Activated CD4-positive, alpha-beta T cell treated with anti-CD3 and anti-CD28 coated beads, Interleukin-2, amount 50 U/mL, for 16 hours (primary cell): ENCODE results near the gene PRDM2.
A peak's percentile ranks its signal among the peaks of the same experiment; 100 is the strongest.
"Not testable (repeated sequence)": the region's sequence is repeated elsewhere in the genome, so short reads cannot be mapped to it uniquely, and the experiment has no call there.

Experiments
- DNase-seq: peaks from one replicate; pipeline ENCODE4 v3.0.0-alpha.2; 2020

Gene PRDM2, protein sequence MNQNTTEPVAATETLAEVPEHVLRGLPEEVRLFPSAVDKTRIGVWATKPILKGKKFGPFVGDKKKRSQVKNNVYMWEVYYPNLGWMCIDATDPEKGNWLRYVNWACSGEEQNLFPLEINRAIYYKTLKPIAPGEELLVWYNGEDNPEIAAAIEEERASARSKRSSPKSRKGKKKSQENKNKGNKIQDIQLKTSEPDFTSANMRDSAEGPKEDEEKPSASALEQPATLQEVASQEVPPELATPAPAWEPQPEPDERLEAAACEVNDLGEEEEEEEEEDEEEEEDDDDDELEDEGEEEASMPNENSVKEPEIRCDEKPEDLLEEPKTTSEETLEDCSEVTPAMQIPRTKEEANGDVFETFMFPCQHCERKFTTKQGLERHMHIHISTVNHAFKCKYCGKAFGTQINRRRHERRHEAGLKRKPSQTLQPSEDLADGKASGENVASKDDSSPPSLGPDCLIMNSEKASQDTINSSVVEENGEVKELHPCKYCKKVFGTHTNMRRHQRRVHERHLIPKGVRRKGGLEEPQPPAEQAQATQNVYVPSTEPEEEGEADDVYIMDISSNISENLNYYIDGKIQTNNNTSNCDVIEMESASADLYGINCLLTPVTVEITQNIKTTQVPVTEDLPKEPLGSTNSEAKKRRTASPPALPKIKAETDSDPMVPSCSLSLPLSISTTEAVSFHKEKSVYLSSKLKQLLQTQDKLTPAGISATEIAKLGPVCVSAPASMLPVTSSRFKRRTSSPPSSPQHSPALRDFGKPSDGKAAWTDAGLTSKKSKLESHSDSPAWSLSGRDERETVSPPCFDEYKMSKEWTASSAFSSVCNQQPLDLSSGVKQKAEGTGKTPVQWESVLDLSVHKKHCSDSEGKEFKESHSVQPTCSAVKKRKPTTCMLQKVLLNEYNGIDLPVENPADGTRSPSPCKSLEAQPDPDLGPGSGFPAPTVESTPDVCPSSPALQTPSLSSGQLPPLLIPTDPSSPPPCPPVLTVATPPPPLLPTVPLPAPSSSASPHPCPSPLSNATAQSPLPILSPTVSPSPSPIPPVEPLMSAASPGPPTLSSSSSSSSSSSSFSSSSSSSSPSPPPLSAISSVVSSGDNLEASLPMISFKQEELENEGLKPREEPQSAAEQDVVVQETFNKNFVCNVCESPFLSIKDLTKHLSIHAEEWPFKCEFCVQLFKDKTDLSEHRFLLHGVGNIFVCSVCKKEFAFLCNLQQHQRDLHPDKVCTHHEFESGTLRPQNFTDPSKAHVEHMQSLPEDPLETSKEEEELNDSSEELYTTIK (N-terminal part only)

DNA sequence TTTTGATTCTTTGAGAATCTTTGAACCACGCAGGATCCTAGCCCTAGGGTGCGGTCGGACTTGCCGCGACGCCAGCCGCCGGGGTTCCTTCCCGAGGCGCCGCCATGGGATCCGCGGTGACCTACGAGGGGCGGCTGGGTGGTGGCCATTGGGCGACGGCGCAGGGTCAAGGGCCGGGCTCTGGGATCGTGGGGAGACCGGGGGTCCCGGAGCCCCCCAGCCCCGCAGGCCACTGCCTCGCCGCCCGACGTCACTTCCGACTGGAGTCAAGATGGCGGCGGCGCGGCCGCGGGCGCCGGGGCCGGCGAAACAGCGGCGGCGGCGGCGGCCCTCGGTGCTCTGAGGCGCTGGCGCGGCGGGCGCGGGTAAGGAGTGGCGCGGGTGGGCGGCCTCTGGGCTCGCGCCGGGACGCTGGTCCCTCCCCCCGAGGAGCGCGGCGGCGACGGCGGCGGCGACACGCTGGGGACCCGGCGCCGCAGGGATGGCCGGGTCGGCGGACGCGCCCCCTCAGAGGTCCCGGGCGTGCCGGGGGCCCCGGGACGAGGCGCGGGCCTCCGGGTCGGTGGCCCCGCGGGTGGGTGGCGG is at the start of gene PRDM2:
TSS of gene PRDM2 (plus strand) at position 253 of the 585 bp plus-strand sequence. CDS start 15,418 bp downstream, outside the sequence.
- DNase-seq: peak; percentile 49

DNA sequence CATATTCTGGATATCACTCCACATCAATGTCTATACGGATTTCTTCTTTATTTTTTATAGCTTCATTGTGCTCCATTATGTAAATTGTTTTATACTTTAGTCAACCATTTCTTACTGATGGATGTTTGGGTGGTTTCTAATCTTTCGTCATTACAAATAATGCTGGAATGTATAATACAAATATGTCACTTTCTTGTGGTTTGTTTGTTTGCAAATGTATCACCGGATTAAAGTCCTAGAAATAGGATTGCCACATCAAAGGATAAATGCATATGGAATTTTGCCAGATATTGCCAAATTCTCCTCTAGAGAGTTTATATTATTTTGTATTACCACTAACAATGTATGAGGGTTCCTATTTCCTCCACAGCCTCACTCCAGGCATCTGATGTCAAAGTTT is 48.7 kb upstream of the PRDM2 start:
- DNase-seq: no peak

DNA sequence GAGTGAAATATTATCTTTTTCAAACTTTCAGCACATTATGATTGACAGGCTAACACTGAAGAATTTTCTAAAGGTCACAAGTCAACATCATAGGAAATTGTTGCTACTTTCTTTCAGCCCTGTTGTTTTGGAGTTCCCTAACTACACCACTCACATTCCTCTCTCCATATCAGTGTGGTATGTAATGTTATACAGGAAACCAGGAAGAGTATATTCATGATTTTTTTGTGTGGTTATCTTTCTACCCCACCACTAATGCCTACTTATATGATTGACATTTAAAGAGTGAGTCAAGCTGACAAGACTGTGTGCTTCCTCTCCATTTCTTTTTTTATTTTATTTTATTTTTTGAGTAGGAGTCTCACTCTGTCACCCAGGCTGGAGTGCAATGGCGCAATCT is 47.8 kb upstream of the PRDM2 start:
- no peak for DNase-seq

DNA sequence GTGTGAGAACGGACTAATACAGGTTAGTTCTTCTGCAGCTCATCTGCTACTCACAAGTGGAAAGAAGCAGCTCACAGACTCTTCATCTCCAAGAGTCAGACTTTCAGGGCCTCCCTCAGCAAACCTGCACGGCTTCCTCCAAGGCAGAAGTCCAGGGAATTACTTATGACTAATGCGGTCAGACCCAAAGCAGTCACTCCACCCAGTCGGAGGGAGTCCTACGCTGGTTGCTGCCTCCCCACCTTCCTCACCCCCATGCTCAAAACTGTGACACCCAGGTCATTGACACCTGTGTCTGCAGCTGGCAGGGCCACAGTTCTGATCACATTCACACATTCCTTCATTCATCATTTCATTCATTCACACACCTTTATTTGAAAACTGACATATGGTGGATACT is 38.4 kb upstream of the PRDM2 start:
- no peak for DNase-seq

DNA sequence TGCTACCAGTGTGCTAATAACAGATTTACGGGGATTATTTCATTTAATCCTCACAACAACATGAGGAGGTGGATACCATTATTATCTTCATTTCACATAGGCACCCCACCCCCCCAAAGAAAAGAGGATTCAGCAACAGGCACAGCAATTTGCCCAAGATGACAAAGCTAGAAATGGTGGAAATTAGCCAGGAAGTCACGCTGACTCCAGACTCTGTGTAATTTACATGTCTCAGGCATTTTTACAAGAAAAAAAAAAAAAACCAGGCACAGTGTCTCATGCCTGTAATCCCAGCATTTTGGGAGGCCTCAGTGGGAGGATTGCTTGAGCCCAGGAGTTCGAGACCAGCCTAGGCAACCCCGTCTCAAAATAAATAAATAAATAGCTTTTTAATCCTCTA is 37.5 kb upstream of the PRDM2 start:
- no peak for DNase-seq

DNA sequence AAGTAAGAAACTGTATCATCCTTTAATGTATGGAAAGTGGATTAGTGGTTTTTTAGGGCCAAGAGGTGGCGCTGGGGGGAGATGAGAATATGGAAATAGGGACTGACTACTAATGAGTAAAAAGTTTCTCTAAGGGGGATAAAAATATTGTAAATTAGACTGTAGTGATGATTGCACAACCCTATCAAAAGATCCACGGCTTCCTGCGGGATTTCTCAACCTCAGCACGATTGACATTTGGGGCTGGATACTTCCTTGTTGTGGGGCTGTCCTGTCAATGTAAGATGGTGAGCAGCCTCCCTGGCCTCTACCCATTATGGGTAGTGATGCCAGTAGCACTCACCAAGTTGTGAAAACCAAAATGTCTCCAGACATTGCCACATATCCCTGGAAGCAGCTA is 36.0 kb upstream of the PRDM2 start:
- no peak for DNase-seq

DNA sequence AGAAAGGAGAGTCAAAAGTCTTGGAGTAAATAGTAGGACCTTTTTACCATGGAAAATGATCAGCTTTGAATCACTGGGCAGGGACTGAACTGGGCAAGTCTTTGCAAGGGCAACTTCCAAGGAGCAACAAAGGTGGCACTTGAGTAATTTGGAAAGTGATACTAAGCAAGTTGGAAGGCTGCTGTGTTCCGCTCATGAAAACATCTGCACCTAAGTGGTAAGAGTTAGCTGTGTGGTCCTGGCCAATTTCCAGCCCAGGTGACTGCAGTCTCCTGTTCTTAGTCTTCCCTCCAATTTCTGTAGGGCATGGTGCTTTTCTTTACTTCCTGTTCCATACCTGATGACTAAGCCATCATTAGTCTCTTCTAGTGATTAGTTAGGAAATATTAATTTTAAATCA is 35.5 kb upstream of the PRDM2 start:
- peak; percentile 8 for DNase-seq

DNA sequence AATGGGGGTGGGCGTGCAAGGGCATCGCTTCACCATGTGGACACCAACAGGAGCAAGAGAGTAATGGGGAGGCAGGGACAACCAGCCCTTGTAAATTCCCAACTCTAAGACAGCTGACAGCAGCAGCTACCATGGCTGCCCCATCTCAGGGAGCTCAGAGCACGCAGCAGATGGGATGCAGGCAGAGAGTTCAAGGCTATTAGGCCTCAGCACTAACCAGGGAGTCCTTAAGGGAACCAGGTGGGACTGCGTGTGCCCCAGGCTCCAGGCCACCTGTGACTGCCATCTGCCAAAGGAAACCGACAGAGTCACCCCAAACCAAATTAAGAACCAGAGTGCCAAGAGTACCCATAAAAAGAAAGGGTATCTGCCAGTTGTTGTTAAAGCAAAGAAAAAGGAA is 33.7 kb upstream of the PRDM2 start:
- no peak for DNase-seq

DNA sequence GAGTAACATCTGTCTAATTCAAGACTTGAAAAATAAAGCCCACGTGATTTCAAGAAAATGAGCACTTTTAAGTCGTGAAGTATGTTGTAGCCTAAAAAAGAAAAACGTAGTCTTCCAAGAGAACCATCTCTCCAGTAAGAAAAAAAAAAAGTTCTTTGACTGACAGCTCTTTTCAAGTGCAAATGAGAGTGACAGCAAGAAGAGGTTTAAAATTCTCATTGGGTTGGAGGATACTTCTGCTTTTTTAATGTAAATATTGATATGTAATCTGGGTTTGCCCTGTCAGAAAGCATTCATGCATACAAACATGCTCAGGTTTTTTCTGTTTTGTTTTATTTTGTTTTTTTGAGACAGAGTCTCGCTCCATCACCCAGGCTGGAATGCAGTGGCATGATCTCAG is 32.3 kb upstream of the PRDM2 start:
- no peak for DNase-seq

DNA sequence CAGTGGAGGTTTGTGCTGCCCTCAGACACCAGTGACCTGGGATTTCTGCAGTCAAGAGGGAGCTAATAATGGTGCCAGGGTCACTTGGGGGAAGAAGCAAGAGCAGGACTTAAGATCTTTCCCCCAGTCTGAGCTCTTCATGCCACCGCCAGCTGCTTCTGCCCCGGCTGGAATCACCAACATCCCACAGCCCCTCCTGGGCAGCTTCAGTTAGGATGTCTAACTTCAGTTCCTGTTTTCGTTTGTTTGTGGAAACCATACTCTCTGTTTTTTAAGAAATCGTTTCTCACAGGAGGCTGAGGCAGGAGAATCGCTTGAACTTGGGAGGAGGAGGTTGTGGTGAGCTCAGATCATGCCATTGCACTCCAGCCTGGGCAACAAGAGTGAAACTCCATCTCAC is 25.6 kb upstream of the PRDM2 start:
- DNase-seq: no peak

DNA sequence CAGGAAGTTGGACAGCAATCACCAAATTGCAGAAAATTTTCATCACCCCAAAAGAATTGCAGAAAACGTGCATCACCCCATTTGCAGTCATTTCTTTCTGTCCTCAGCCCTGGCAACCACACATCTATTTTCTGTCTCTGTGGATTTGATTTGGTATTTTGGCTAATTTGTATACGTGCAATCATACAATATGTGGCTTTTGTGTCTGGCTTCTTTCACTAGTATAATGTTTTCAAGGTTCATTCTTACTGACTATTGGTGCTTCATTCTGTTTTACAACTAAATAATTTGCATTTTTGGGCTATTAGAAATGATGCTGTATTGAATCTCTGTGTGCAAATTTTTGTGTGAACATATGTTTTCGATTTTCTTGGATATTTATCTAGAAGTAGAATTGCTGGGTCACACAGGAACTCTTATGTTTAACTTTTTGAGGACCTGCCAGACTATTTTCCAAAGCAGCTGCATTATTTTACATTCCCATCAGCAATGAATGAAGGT is 24.8 kb upstream of the PRDM2 start:
- DNase-seq: no peak

DNA sequence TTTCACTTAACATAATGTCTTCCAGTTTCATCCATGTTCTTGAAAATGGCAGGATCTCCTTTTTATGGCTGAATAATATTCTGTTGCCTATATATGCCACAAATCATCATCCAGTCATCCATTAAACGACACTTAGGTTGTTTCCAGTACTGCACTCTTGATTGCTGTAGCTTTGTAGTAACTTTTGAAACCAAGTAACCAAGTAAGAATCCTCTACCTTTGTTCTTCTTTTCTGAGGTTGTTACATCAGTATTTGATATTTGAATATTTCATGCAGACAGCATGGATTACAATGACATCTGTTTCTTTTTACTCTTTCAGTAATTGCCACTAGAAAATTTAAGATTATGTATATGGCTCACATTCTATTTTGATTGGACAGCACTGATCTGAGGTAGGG is 22.1 kb upstream of the PRDM2 start:
- DNase-seq: no peak

DNA sequence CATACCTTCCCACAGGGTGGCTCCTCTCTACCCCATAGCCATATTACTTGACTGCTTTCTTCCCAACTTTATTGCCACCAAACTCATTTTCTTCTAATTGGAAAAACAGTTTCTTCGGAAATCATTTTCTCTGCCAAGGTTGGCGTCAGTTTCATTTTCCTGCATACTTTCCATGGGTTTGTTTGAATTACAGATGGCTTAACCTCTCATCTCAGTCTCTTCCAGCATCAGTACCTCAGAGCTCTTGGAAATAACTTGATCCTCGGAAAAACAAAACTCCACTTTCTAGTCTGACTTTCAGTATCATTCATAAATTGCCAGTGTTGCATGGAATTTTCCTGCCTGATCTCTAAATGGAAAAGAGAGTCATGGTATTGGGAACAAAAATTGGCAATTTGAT is 20.3 kb upstream of the PRDM2 start:
- no peak for DNase-seq

DNA sequence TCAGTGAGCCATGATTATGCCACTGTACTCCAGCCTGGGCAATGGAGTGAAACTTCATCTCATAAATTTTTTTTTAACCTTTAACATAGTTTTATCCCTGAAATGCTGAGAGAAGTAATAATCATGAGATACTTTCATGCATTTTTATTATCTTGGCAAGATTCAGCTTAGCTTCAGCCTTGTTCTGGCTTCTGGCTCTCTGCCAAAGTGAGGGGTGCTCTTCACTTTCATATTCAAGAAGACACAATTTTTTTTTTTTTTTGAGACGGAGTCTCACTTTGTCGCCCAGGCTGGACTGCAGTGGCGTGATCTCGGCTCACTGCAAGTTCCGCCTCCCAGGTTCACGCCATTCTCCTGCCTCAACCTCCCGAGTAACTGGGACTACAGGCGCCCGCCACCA is 19.4 kb upstream of the PRDM2 start:
- not testable (repeated sequence) for DNase-seq

DNA sequence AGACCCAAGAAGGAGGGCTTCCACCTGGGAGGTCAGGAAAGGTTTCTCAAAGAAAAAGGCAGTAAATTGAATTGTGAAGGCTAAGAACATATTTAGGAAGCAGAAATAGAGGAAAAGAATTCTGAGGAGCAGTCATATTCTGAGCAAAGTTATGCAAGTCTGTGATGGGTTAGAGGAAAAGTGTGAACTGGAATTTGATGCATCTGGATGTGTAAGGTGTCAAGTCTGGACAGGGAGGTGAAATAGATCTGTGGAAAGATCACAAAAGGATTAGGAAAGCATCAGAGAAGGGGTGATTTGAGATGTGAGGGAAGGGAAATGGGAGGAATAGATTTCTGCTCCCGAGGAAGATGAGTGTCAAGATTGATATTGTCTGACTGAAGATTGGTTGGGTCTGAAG is 18.1 kb upstream of the PRDM2 start:
- no peak for DNase-seq

DNA sequence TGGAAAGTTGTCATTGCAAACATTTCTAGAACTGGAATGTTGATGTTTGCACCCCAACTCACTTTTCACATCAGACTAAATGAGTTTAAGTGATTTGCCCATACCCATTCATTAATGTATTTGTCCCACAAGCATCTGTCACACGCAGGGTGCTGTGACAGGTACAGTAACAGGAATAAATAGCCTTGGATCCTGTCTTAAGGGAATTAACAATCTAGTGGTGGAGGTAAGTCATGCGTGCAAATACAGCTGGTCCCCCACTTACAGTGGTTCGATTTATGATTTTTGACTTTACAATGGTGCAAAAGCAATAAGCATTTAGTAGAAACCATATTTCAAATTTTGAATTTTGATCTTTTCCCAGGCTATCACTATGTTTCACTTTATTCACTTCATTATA is 17.5 kb upstream of the PRDM2 start:
- DNase-seq: no peak

DNA sequence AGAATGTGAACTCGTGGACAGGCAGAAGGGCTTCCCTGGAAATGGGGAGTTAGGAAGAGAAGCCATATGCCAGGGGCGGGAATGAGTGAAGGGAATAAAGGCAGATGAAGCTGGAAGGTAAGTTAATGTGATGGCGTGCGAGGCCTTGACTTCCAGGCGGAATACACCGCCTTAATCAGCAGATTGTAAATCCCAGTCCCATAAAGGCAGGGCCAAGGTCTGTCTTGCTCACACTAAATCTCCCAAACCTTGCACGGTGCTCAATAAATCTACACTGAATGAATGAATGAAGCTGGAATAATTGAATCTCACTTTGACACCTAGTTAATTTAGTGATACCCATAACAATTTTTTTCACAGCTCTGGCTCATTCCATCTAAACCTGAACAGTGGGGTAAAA is 16.8 kb upstream of the PRDM2 start:
- DNase-seq: no peak

DNA sequence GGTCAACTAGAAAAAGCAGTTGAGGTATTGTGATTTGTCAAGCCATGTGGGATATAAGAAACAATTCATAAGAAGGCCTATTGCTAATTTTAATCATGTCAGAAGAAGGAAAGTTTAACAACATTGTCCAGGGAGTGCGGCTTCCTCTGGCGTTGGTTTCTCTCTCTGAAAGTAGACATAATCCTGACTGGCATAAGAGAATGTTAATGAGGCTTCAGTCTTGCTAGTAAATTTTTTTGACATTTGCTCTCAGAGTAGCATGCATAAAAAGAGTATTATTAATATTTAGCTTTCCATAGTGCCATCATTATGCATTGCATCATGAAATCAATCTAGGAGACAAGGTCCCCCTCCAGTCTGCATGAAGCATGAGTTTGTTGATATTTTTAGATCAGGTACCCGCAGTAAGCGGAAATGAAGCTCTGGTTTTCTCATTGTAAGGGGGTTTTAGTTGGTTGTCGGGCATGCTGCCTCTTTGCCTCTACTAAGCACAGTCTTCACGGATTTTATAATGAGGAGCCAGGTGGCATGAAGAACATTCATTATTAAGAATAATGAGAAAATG is 12.8 kb upstream of the PRDM2 start:
- no peak for DNase-seq

DNA sequence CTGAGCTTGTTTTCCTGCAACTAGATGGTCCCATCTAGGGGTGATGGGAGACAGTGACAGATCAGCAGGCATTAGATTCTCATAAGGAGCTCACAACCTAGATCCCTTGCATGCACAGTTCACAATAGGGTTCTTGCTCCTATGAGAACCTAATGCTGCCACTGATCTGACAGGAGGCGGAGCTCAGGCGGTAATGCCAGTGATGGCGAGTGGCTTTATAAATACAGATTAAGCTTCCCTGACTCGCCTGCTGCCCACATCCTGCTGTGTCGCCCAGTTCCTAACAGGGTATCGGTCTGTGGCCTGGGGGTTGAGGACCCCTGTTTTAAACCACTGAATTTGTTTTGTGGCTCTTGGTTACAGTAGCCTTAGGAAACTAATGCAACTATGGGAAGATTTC is 6.9 kb upstream of the PRDM2 start:
- DNase-seq: not testable (repeated sequence)

DNA sequence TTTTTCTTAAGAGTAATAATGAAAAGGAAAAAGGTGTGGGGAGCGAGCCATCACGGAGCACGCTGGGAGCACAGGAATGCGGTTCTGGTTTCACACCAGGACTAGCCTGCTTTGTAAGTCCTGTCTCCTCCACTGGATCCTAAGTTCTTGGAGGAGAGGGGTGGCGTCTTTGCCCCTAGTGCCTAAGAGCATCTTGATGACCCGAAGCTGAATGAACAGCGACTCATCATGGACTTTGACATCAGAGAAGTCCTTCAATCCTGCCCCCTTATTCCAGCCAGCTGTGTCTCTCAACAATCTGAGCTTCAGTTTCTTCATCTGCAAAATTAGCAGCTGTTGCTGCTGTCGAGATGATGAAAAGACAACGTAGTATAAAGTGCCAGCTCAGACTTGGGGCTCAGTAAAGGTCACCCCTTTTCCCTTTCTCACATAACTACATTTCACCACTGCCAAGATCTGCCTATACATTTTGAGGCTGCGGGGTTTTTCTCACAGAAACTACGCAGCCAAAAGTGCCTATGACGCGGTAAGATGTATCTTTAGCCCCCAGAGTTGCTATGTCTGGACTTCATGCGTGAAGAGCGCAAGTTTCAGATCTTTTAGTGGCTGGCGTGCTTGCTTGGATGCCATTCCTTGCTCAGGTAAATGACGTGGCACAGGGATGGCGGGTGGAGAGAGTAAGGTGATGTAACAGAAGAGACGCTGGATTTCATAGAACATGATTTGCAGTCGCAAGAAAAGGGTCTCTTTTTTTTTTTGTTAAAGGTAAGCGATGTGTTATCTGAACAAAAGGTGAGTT is 4.9 kb upstream of the PRDM2 start:
- DNase-seq: no peak

DNA sequence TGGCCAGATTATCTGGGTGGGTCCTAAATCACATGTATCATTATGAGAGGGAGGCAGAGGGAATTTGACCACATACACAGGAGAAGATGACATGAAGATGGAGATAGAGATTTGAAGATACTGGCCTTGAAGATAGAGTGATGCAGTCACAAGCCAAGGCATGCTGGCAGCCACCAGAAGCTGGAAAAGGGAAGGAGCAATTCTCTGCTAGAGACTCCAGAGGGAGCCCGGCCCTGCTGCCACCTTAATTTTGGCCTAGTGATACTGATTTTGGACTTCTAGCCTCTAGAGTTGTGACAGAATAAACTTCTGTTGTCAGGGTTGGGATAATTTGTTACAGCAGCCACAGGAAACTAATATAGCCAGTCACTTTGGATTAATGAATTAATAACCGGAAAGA is 2.2 kb upstream of the PRDM2 start:
- peak; percentile 6 for DNase-seq

DNA sequence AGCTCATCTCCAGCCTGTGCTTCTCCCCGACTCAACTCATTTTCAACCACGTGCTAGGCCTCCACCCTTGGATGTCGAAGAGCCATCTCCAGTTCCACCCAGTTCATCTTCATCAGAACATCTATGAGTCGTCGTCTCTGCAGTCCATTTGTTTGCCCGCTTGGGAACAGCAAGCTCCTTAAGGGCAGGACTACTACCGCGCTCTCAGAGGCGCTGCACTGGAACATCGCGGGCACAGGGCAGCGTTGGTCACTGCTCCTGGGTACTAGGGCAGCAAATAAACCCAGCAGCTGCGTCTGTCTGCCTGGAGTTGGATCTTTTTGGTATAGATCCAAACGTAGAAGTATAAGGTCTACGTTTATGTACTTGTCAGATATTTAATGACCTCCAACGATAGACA is 478 bp upstream of the PRDM2 start:
- DNase-seq: no peak
